Immature natural killer cell (primary cell): ENCODE measurements around the gene RAI14. TPM values are rescaled to one million over a fixed set of nuclear protein-coding genes. Genes with fewer than 3 reads are reported as not detected.
"Not testable (repeated sequence)": the region's sequence is repeated elsewhere in the genome, so short reads cannot be mapped to it uniquely, and the experiment has no call there.

Source experiments
- DNase-seq, 3 donors: peaks; one replicate each; pipeline ENCODE4 v3.0.0; 2022; ENCODE audit warnings: mixed read lengths in 1 of 3
- H3K27ac Mint-ChIP-seq, 6 donors: one replicate each; pipeline ENCODE4 v1.8.0; 2020; ENCODE audit warnings: mixed read lengths in 6 of 6, mild to moderate bottlenecking in 5 of 6, inconsistent platforms in 4 of 6, moderate library complexity in 3 of 6
- H3K27me3 Mint-ChIP-seq, 3 donors: one replicate each; pipeline ENCODE4 v1.8.0; 2020 to 2021; ENCODE audit warnings: low read depth in 3 of 3, mild to moderate bottlenecking in 3 of 3, mixed read lengths in 3 of 3, moderate library complexity in 3 of 3, inconsistent platforms in 1 of 3
- H3K36me3 Mint-ChIP-seq, 3 donors: one replicate each; pipeline ENCODE4 v1.8.0; 2020; ENCODE audit warnings: mixed read lengths in 3 of 3, inconsistent platforms in 2 of 3, mild to moderate bottlenecking in 2 of 3
- H3K4me1 Mint-ChIP-seq, 2 donors: one replicate each; pipeline ENCODE4 v1.8.0; 2020; ENCODE audit warnings: inconsistent platforms in 2 of 2, mild to moderate bottlenecking in 2 of 2, mixed read lengths in 2 of 2, moderate library complexity in 1 of 2
- H3K4me3 Mint-ChIP-seq, 5 donors: one replicate each; pipeline ENCODE4 v1.8.0; 2020; ENCODE audit warnings: mild to moderate bottlenecking in 5 of 5, mixed read lengths in 5 of 5, inconsistent platforms in 3 of 5, moderate library complexity in 3 of 5
- H3K9me3 Mint-ChIP-seq, 6 donors: one replicate each; pipeline ENCODE4 v1.8.0; 2020; ENCODE audit warnings: mild to moderate bottlenecking in 6 of 6, mixed read lengths in 6 of 6, inconsistent platforms in 4 of 6, moderate library complexity in 3 of 6
- polyA plus RNA-seq, 3 donors: library from polyadenylated mRNA; unstranded; fragments of 300-500 nt; fragmentation: Illumina TruSeq; gene quantifications; one replicate each; pipeline ENCODE4 v1.2.3, GENCODE V29; 2021

Gene RAI14
- polyA plus RNA-seq, 3 donors from 2014 or later, result 0.97 to 6.6 TPM; not detected in 1

- H3K4me3 Mint-ChIP-seq, result no peak overlapping the region
- peaks cover 0 to 1% (median 0%) of the 10 kb centered on the region in 3 donors for H3K27me3 Mint-ChIP-seq
- peaks cover 14 to 17% of the 10 kb centered on the region in 2 donors for H3K4me1 Mint-ChIP-seq
- no peak overlapping the region for H3K27ac Mint-ChIP-seq
- H3K9me3 Mint-ChIP-seq, result no peaks in the 10 kb centered on the region
- peaks cover 0 to 3% (median 0%) of the 10 kb centered on the region in 3 donors for H3K36me3 Mint-ChIP-seq
- no peak for DNase-seq
Measured at GRCh38 chr5:34690898-34691297, 34.8 kb downstream of the RAI14 start.

GRCh38 chr5:34691326-34691725 is 35.2 kb downstream of the RAI14 start:
- Mint-ChIP-seq H3K36me3 (peaks cover 0 to 3% (median 0%) of the 10 kb centered on the region in 3 donors), H3K4me3 (no peak overlapping the region), H3K27ac (no peak overlapping the region), H3K9me3 (no peaks in the 10 kb centered on the region), H3K4me1 (peaks cover 16 to 18% of the 10 kb centered on the region in 2 donors), H3K27me3 (peaks cover 0 to 1% (median 0%) of the 10 kb centered on the region in 3 donors)
- DNase-seq, result no peak

- peaks cover 17 to 18% of the 10 kb centered on the region in 2 donors for H3K4me1 Mint-ChIP-seq
- H3K27me3 Mint-ChIP-seq, result peaks cover 0 to 1% (median 0%) of the 10 kb centered on the region in 3 donors
- no peaks in the 10 kb centered on the region for H3K9me3 Mint-ChIP-seq
- peak overlapping the region in 1 of 6 donors; percentile 51 for H3K27ac Mint-ChIP-seq
- peaks cover 0 to 3% (median 0%) of the 10 kb centered on the region in 3 donors for H3K36me3 Mint-ChIP-seq
- DNase-seq, result no peak
- no peak overlapping the region for H3K4me3 Mint-ChIP-seq
Measured at GRCh38 chr5:34692786-34693185, 36.7 kb downstream of the RAI14 start.

- H3K36me3 Mint-ChIP-seq, result peaks cover 0 to 3% (median 0%) of the 10 kb centered on the region in 3 donors
- peak overlapping the region in 2 of 6 donors; percentile 64 to 79 for H3K27ac Mint-ChIP-seq
- H3K9me3 Mint-ChIP-seq, result no peaks in the 10 kb centered on the region
- no peak overlapping the region for H3K4me3 Mint-ChIP-seq
- H3K4me1 Mint-ChIP-seq, result peaks cover 17 to 18% of the 10 kb centered on the region in 2 donors
- H3K27me3 Mint-ChIP-seq, result peaks cover 0 to 1% (median 0%) of the 10 kb centered on the region in 3 donors
- DNase-seq, result no peak
Measured at GRCh38 chr5:34694012-34694411, 37.9 kb downstream of the RAI14 start.

GRCh38 chr5:34694685-34695084 is 38.6 kb downstream of the RAI14 start:
- Mint-ChIP-seq H3K27ac (peak overlapping the region in 4 of 6 donors; percentile 21 to 79 (median 70)), H3K4me1 (peaks cover 17 to 18% of the 10 kb centered on the region in 2 donors), H3K27me3 (no peaks in the 10 kb centered on the region), H3K36me3 (peaks cover 0 to 3% (median 0%) of the 10 kb centered on the region in 3 donors), H3K9me3 (peaks cover 0 to under 1% (median 0%) of the 10 kb centered on the region in 6 donors), H3K4me3 (peak overlapping the region in 1 of 5 donors; percentile 17)
- no peak for DNase-seq

GRCh38 chr5:34695275-34696027 is 39.3 kb downstream of the RAI14 start:
- H3K27me3 Mint-ChIP-seq, result no peaks in the 10 kb centered on the region
- peaks cover 0 to 2% (median 0%) of the 10 kb centered on the region in 6 donors for H3K9me3 Mint-ChIP-seq
- peak overlapping the region in 3 of 5 donors; percentile 30 to 44 (median 33) for H3K4me3 Mint-ChIP-seq
- peak overlapping the region in 4 of 6 donors; percentile 21 to 84 (median 77) for H3K27ac Mint-ChIP-seq
- peaks cover 17 to 18% of the 10 kb centered on the region in 2 donors for H3K4me1 Mint-ChIP-seq
- peak; percentile 7 to 32 (median 28) for DNase-seq
- H3K36me3 Mint-ChIP-seq, result peaks cover 0 to 3% (median 0%) of the 10 kb centered on the region in 3 donors

- H3K4me1 Mint-ChIP-seq, result peaks cover 17 to 18% of the 10 kb centered on the region in 2 donors
Measured at GRCh38 chr5:34697308-34698108, 41.4 kb downstream of the RAI14 start.

GRCh38 chr5:34698109-34698419 is 41.9 kb downstream of the RAI14 start:
- Mint-ChIP-seq H3K27me3 (no peaks in the 10 kb centered on the region), H3K4me3 (no peak overlapping the region), H3K36me3 (no peaks in the 10 kb centered on the region), H3K27ac (no peak overlapping the region), H3K9me3 (peaks cover 0 to 2% (median 0%) of the 10 kb centered on the region in 6 donors), H3K4me1 (peaks cover 17 to 18% of the 10 kb centered on the region in 2 donors)
- no peak for DNase-seq

More at GRCh38 chr5:34697308-34698108, 41.4 kb downstream of the RAI14 start:
- Mint-ChIP-seq H3K9me3 (peaks cover 0 to 2% (median 0%) of the 10 kb centered on the region in 6 donors), H3K27me3 (no peaks in the 10 kb centered on the region), H3K36me3 (no peaks in the 10 kb centered on the region), H3K27ac (no peak overlapping the region), H3K4me3 (no peak overlapping the region)
- no peak for DNase-seq

DNA sequence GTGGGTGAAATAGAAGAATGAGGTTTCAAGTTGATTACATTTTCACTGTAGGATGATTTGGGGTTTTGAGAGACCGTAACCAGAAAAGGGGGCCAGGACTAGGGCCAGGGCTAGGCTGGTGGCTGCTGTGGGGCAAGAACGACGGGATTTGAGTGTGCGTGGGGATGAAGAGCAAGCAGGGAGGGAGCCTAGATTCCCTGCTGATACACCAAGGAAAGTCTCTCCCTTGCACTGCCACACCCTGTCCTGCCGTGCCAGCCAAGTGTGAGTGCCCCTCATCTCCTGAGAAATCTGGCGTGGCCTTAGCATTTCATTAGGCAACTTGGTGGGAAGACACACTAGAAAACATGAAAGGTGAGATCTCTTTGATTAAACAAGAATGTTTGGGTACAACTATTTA is 42.6 kb downstream of the RAI14 start:
- Mint-ChIP-seq H3K4me1 (peaks cover 17 to 18% of the 10 kb centered on the region in 2 donors), H3K4me3 (no peak overlapping the region), H3K27ac (no peak overlapping the region), H3K27me3 (no peaks in the 10 kb centered on the region), H3K9me3 (peaks cover 0 to 2% (median 0%) of the 10 kb centered on the region in 6 donors), H3K36me3 (no peaks in the 10 kb centered on the region)
- no peak for DNase-seq

- Mint-ChIP-seq H3K9me3 (peaks cover 0 to 2% (median 0%) of the 10 kb centered on the region in 6 donors), H3K4me3 (no peak overlapping the region), H3K27ac (no peak overlapping the region), H3K27me3 (no peaks in the 10 kb centered on the region), H3K4me1 (peaks cover 16% of the 10 kb centered on the region in 2 donors), H3K36me3 (no peaks in the 10 kb centered on the region)
- no peak for DNase-seq
Measured at GRCh38 chr5:34699155-34700077, 43.3 kb downstream of the RAI14 start.

DNA sequence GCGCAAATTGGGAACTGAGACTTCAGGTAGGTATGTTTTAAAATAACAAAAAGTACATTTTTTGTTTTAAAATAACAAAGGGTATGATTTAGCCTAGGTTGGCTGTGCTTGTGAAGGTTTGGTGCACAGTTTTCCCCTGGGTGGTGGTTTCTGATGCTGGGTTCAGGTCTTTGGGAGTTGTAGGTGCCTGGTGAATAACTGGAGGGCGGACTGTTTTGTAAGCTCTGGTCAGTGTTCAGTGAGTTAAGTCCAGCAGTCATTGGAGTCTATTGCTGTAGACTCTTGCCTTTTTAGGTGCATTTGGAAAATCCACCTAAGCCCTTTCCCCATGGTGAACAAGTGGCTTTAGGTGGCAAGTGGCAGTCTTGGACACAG is 43.9 kb downstream of the RAI14 start:
- Mint-ChIP-seq H3K4me3 (no peak overlapping the region), H3K27ac (no peak overlapping the region), H3K27me3 (no peaks in the 10 kb centered on the region), H3K36me3 (no peaks in the 10 kb centered on the region), H3K4me1 (peaks cover 9% of the 10 kb centered on the region in 2 donors), H3K9me3 (peaks cover 0 to 2% (median 0%) of the 10 kb centered on the region in 6 donors)
- DNase-seq, result no peak

DNA sequence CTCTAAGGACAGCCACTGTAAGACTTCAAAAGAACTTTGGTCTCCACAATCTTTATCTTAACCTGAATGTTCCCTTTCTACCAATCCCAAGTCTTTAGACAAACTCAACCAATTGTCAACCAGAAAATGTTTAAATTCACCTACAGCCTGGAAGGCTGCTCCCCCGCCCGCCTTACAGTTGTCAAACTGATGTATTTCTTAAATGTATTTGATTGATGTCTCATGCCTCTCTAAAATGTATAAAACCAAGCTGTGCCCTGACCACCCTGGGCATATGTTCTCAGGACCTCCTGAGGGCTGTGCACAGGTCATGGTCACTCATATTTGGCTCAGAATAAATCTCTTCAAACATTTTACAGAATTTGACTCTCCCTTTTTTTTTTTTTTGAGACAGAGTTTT is 45.3 kb downstream of the RAI14 start:
- not testable (repeated sequence) for H3K27ac Mint-ChIP-seq, H3K4me3 Mint-ChIP-seq, H3K36me3 Mint-ChIP-seq, DNase-seq, H3K4me1 Mint-ChIP-seq, H3K9me3 Mint-ChIP-seq, H3K27me3 Mint-ChIP-seq
